ENCODE results near the gene NCOA3.

The NCOA3 gene

DNA sequence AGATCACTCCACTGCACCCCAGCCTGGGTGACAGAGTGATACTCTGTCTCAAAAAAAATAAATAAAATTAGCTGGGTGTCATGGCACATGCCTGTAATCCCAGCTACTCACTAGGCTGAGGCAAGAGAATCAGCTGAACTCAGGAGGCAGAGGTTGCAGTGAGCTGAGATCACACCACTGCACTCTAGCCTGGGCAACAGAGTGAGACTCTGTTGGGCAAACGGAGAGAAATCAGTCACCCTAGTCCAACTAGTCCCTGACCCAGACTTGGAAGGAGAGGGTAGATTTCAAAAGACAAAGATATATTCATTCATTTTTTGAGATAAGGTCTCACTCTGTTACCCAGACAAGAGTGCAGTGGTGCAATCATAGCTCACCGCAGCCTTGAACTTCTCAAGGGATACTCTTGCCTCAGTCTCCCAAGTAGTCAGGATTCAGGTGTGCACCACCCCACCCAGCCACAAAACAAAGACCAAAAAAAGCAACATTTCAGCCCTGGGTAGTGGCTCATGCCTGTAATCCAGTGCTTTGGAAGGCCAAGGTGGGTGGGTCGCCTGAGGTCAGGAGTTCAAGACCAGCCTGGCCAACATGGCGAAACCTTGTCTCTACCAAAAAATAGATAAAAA is 26.2 kb upstream of the NCOA3 start:
- peaks cover 32% of the 10 kb centered on the region for H3K79me2 ChIP-seq (ENCODE audit: control insufficient read depth, low read length)
- no peaks in the 10 kb centered on the region for H3K9me2 ChIP-seq (replicated peaks; ENCODE audit: control insufficient read depth, low read length)
- H3K27ac ChIP-seq (ENCODE audit: low read depth, low read length) = peak overlapping the region; percentile 32
- 0 out of 2 replicates have a peak, but pooled peaks cover 2% of the 10 kb centered on the region for H3K36me3 ChIP-seq (ENCODE audit: control insufficient read depth, low read length)
- H3K4me3 ChIP-seq (ENCODE audit: low read length) = peak overlapping the region; percentile 41
- no peaks in the 10 kb centered on the region for H4K20me1 ChIP-seq (ENCODE audit: control insufficient read depth, insufficient read depth, low read depth, low read length)
- no peaks in the 10 kb centered on the region for H3K9me3 ChIP-seq (ENCODE audit: control insufficient read depth, insufficient read depth, low read length)
- peaks cover 96% of the 10 kb centered on the region for H3K4me1 ChIP-seq (ENCODE audit: control insufficient read depth, low read length)
- peak overlapping the region; percentile 58 for H3K4me2 ChIP-seq (ENCODE audit: low read length)
- H3K27me3 ChIP-seq (ENCODE audit: control insufficient read depth, low read length) = no peaks in the 10 kb centered on the region
- TF ChIP-seq, protein P1, sequence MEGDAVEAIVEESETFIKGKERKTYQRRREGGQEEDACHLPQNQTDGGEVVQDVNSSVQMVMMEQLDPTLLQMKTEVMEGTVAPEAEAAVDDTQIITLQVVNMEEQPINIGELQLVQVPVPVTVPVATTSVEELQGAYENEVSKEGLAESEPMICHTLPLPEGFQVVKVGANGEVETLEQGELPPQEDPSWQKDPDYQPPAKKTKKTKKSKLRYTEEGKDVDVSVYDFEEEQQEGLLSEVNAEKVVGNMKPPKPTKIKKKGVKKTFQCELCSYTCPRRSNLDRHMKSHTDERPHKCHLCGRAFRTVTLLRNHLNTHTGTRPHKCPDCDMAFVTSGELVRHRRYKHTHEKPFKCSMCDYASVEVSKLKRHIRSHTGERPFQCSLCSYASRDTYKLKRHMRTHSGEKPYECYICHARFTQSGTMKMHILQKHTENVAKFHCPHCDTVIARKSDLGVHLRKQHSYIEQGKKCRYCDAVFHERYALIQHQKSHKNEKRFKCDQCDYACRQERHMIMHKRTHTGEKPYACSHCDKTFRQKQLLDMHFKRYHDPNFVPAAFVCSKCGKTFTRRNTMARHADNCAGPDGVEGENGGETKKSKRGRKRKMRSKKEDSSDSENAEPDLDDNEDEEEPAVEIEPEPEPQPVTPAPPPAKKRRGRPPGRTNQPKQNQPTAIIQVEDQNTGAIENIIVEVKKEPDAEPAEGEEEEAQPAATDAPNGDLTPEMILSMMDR (IDR thresholded peaks at IDR 0.05; ENCODE audit: low read depth, low read length, poor library complexity, severe bottlenecking) = no peak
- TF ChIP-seq EZH2phosphoT487 (IDR thresholded peaks at IDR 0.05; ENCODE audit: borderline replicate concordance, low read length) = no peak
- peaks cover 35% of the 10 kb centered on the region for H3F3A ChIP-seq (ENCODE audit: control insufficient read depth, insufficient read depth)

DNA sequence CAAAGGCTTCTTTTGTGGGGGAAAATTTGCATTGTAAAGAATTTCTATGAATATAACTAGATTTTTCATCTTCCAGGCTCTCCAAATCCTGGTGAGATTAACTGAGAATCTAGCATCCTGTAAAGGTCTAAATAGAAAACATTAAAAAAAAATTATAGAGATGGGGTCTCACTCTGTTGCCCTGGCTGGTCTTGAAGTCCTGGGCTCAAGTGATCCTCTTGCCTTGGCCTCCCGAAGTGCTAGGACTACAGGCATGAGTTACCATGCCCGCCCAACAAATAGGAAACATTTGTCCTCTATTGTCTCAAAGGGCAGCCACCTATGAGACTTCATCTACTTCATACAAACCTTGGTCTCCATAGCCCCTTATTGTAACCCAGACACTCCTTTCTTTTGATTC is 25.2 kb upstream of the NCOA3 start:
- Histone ChIP-seq H3K4me1 (ENCODE audit: control insufficient read depth, low read length) (peaks cover 96% of the 10 kb centered on the region), H3K27ac (ENCODE audit: low read depth, low read length) (peak overlapping the region; percentile 32), H3K27me3 (ENCODE audit: control insufficient read depth, low read length) (no peaks in the 10 kb centered on the region), H4K20me1 (ENCODE audit: control insufficient read depth, insufficient read depth, low read depth, low read length) (no peaks in the 10 kb centered on the region), H3F3A (ENCODE audit: control insufficient read depth, insufficient read depth) (peaks cover 39% of the 10 kb centered on the region), H3K9me3 (ENCODE audit: control insufficient read depth, insufficient read depth, low read length) (no peaks in the 10 kb centered on the region), H3K9me2 (replicated peaks; ENCODE audit: control insufficient read depth, low read length) (no peaks in the 10 kb centered on the region), H3K4me3 (ENCODE audit: low read length) (no peak overlapping the region; the same call in 1 of the 2 replicates), H3K36me3 (ENCODE audit: control insufficient read depth, low read length) (no peaks in the 10 kb centered on the region), H3K4me2 (ENCODE audit: low read length) (peak overlapping the region; percentile 58), H3K79me2 (ENCODE audit: control insufficient read depth, low read length) (peaks cover 23% of the 10 kb centered on the region)
- no peak for TF ChIP-seq EZH2phosphoT487 (IDR thresholded peaks at IDR 0.05; ENCODE audit: borderline replicate concordance, low read length)
- TF ChIP-seq, protein P1 (IDR thresholded peaks at IDR 0.05; ENCODE audit: low read depth, low read length, poor library complexity, severe bottlenecking) = no peak

DNA sequence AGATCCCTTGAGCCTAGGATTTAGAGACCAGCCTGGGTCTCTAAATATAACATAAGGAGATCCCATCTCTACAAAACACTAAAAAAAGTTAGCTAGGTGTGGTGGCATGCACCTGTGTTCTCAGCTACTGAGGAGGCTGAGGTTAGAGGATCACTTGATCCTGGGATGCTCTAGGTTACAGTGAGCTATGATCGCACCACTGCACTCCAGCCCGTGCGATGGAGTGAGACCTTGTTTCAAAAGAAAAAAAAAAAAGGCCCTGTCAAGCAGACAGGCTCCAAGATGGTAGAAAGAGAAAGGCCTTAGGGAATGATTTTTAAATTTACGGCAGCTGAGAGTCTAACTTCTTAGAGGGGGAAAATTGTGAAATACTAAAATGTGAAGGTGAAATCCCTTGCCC is 22.6 kb upstream of the NCOA3 start:
- peak overlapping the region; percentile 39 for H3K27ac ChIP-seq (ENCODE audit: low read depth, low read length)
- no peaks in the 10 kb centered on the region for H3K9me3 ChIP-seq (ENCODE audit: control insufficient read depth, insufficient read depth, low read length)
- H3K79me2 ChIP-seq (ENCODE audit: control insufficient read depth, low read length) = peaks cover 9% of the 10 kb centered on the region
- H3K4me2 ChIP-seq (ENCODE audit: low read length) = peak overlapping the region; percentile 24
- no peaks in the 10 kb centered on the region for H3K27me3 ChIP-seq (ENCODE audit: control insufficient read depth, low read length)
- H3F3A ChIP-seq (ENCODE audit: control insufficient read depth, insufficient read depth) = peaks cover 43% of the 10 kb centered on the region
- no peak for TF ChIP-seq EZH2phosphoT487 (IDR thresholded peaks at IDR 0.05; ENCODE audit: borderline replicate concordance, low read length)
- TF ChIP-seq, protein P1 (IDR thresholded peaks at IDR 0.05; ENCODE audit: low read depth, low read length, poor library complexity, severe bottlenecking) = no peak
- no peaks in the 10 kb centered on the region for H4K20me1 ChIP-seq (ENCODE audit: control insufficient read depth, insufficient read depth, low read depth, low read length)
- H3K9me2 ChIP-seq (replicated peaks; ENCODE audit: control insufficient read depth, low read length) = no peaks in the 10 kb centered on the region
- H3K4me1 ChIP-seq (ENCODE audit: control insufficient read depth, low read length) = peaks cover 92% of the 10 kb centered on the region
- no peaks in the 10 kb centered on the region for H3K36me3 ChIP-seq (ENCODE audit: control insufficient read depth, low read length)
- no peak overlapping the region for H3K4me3 ChIP-seq (ENCODE audit: low read length)
